OCI-LY1 (cell line): ENCODE results near the gene FANCC.

Experiments
- H2AFZ ChIP-seq: fragments of 200-600 bp; sonication (generic), shearing (Covaris generic); 2 replicates; pipeline ENCODE4 v1.6.0; 2014; ENCODE audit warnings: antibody characterized with exemption, mild to moderate bottlenecking, low read length
- H3F3A ChIP-seq: fragments of 200-600 bp; sonication (generic), shearing (Covaris generic); 2 replicates; pipeline ENCODE4 v1.6.0; 2014; ENCODE audit warnings: mild to moderate bottlenecking, antibody characterized with exemption, low read length, moderate library complexity; ENCODE audit not compliant: insufficient read depth
- H3K27ac ChIP-seq: fragments of 200-600 bp; sonication (generic); 2 replicates; pipeline ENCODE4 v1.5.1; 2014; ENCODE audit warnings: low read length, mixed run types, mild to moderate bottlenecking, low read depth; ENCODE audit not compliant: poor library complexity, severe bottlenecking
- H3K27me3 ChIP-seq: fragments of 200-600 bp; sonication (generic); 2 replicates; pipeline ENCODE4 v1.6.0; 2014; ENCODE audit warnings: antibody characterized with exemption, mild to moderate bottlenecking, low read length, moderate library complexity; ENCODE audit not compliant: insufficient read depth
- H3K36me3 ChIP-seq: fragments of 200-600 bp; sonication (generic); 2 replicates; pipeline ENCODE4 v1.6.1; 2014; ENCODE audit warnings: mild to moderate bottlenecking, antibody characterized with exemption, low read length, moderate library complexity, mixed read lengths; ENCODE audit not compliant: insufficient read depth
- H3K4me1 ChIP-seq: fragments of 200-600 bp; sonication (generic); 2 replicates; pipeline ENCODE4 v1.5.1; 2014; ENCODE audit warnings: mild to moderate bottlenecking, low read length, moderate library complexity; ENCODE audit not compliant: insufficient read depth, severe bottlenecking
- H3K4me2 ChIP-seq: fragments of 200-600 bp; sonication (generic), shearing (Covaris generic); 2 replicates; pipeline ENCODE4 v1.6.1; 2014; ENCODE audit warnings: low read length
- H3K4me3 ChIP-seq: fragments of 200-600 bp; sonication (generic); 2 replicates; pipeline ENCODE4 v1.5.1; 2014; ENCODE audit warnings: low read length, low read depth, mild to moderate bottlenecking, mixed read lengths; ENCODE audit not compliant: poor library complexity, severe bottlenecking
- H3K79me2 ChIP-seq: fragments of 200-600 bp; shearing (Covaris generic); 2 replicates; pipeline ENCODE4 v1.6.1; 2016; ENCODE audit warnings: mixed run types, low read length, mixed read lengths; ENCODE audit not compliant: insufficient read depth
- H3K9ac ChIP-seq: fragments of 200-600 bp; sonication (generic), shearing (Covaris generic); 2 replicates; pipeline ENCODE4 v1.6.1; 2014; ENCODE audit warnings: mild to moderate bottlenecking, low read length, mixed read lengths
- H3K9me2 ChIP-seq: fragments of 200-600 bp; sonication (generic), shearing (Covaris generic); 2 replicates; pipeline ENCODE4 v1.6.1; 2014; ENCODE audit warnings: low read depth, mild to moderate bottlenecking, low read length, mixed read lengths
- H3K9me3 ChIP-seq: fragments of 200-600 bp; shearing (Covaris generic); 2 replicates; pipeline ENCODE4 v1.6.1; 2014; ENCODE audit warnings: low read length, mixed read lengths
- H4K20me1 ChIP-seq: fragments of 200-600 bp; sonication (generic), shearing (Covaris generic); 2 replicates; pipeline ENCODE4 v1.6.0; 2016; ENCODE audit warnings: mild to moderate bottlenecking, low read length; ENCODE audit not compliant: insufficient read depth
- EZH2 ChIP-seq: fragments of 200-600 bp; sonication (generic), shearing (Covaris generic); IDR thresholded peaks from 2 replicates; pipeline ENCODE4 v1.8.0; 2017; ENCODE audit warnings: borderline replicate concordance, mixed run types, mild to moderate bottlenecking, antibody characterized with exemption, low read length, moderate library complexity, mixed read lengths
- TF ChIP-seq, protein P1 (sequence below): fragments of 200-600 bp; sonication (generic), shearing (Covaris generic); IDR thresholded peaks from 2 replicates; pipeline ENCODE4 v1.5.1; 2017; ENCODE audit warnings: mild to moderate bottlenecking, antibody characterized with exemption, low read length, moderate library complexity, mixed read lengths

The FANCC gene

DNA sequence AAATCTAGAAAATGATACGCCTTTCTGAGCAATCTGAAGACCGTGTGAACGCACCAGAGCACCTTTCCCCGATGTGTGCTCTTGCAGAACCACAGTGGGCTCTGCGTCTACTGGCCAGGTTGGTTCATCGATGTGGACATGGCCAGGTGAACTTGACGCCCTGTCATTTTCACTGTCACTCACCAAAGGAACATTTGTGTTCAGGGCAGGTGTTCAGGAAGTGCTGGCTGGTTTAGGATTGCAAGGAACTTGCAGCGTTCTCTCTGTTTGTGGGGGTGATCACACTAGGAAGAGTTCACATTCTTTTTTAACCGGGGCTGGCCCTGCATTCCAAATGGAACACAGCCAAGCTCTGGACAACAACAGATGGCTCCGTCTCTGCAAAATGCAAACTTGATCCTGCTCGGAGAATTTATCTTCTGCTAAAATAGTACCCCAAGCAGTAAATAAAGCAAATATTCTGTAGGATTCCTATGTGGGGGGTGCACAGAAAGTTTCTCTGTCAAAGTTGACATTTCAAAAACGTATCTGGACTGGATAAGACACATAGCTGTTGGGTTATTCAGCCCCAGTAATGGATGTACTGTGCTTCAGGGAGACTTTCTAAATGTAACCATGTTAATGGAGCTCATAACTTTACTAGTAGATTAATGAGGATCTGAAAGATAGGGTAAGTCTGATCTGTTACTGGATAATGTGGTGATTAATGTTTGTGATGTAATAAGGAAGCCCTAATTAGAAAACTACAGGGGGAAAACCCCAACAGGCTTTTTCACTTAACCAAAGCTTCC lies 45.7 kb upstream of the FANCC start:
- no peak for TF ChIP-seq EZH2
- TF ChIP-seq, protein P1, sequence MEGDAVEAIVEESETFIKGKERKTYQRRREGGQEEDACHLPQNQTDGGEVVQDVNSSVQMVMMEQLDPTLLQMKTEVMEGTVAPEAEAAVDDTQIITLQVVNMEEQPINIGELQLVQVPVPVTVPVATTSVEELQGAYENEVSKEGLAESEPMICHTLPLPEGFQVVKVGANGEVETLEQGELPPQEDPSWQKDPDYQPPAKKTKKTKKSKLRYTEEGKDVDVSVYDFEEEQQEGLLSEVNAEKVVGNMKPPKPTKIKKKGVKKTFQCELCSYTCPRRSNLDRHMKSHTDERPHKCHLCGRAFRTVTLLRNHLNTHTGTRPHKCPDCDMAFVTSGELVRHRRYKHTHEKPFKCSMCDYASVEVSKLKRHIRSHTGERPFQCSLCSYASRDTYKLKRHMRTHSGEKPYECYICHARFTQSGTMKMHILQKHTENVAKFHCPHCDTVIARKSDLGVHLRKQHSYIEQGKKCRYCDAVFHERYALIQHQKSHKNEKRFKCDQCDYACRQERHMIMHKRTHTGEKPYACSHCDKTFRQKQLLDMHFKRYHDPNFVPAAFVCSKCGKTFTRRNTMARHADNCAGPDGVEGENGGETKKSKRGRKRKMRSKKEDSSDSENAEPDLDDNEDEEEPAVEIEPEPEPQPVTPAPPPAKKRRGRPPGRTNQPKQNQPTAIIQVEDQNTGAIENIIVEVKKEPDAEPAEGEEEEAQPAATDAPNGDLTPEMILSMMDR = no peak
- Histone ChIP-seq H3K4me1 (no peaks in the 10 kb centered on the region), H3F3A (no peaks in the 10 kb centered on the region), H2AFZ (no peak overlapping the region), H3K4me2 (no peak overlapping the region), H3K27ac (no peak overlapping the region), H3K27me3 (peaks cover 5% of the 10 kb centered on the region; the same call in 1 of the 2 replicates), H3K9me2 (no peaks in the 10 kb centered on the region), H3K36me3 (no peaks in the 10 kb centered on the region), H3K79me2 (no peaks in the 10 kb centered on the region), H4K20me1 (no peaks in the 10 kb centered on the region), H3K9me3 (no peaks in the 10 kb centered on the region), H3K4me3 (no peak overlapping the region), H3K9ac (no peak overlapping the region)

DNA sequence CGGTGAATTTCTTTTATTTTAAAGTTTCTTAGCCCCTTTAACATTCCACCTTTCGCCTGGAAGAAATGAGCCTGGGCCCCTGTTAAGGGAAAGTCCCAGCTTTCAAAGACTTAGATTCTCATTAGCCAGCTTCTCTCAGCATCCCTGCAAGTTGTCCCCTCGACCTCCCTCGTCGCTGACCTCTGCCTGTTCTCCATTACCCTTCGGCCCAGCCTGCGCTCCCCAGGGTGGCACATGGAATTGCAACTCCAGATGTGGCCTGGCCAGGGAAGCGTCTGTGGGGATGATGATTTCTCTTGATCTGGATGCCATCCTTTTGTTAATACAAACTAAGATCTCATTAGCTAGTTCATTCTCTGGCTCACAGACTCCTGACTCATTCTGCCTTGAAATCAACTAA lies 43.4 kb upstream of the FANCC start:
- no peaks in the 10 kb centered on the region for H3K36me3 ChIP-seq
- H4K20me1 ChIP-seq = no peaks in the 10 kb centered on the region
- H3K9ac ChIP-seq = no peak overlapping the region
- H3K9me2 ChIP-seq = no peaks in the 10 kb centered on the region
- no peak for TF ChIP-seq EZH2
- TF ChIP-seq, protein P1 = no peak
- no peaks in the 10 kb centered on the region for H3K9me3 ChIP-seq
- no peaks in the 10 kb centered on the region for H3F3A ChIP-seq
- H3K4me2 ChIP-seq = no peak overlapping the region
- H3K4me3 ChIP-seq = no peak overlapping the region
- H3K27me3 ChIP-seq = peaks cover 5% of the 10 kb centered on the region; the same call in 1 of the 2 replicates
- H3K27ac ChIP-seq = no peak overlapping the region
- H2AFZ ChIP-seq = no peak overlapping the region
- H3K79me2 ChIP-seq = no peaks in the 10 kb centered on the region
- no peaks in the 10 kb centered on the region for H3K4me1 ChIP-seq

DNA sequence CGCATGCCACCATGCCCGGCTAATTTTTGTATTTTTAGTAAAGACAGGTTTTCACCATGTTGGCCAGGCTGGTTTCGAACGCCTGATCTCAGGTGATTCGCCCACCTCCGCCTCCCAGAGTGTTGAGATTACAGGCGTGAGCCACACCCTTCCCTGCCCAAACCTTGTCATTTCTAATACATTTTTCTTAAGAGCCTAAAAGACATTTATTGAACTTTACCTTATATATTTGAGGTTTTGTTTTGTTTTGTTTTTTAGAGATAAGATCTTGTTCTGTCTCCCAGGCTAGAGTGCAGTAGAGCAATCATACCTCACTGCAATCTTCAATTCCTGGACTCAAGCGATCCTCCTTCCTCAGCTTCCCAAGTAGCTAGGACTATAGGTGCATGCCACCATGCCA lies 39.8 kb upstream of the FANCC start:
- H3K36me3 ChIP-seq = no peaks in the 10 kb centered on the region
- no peaks in the 10 kb centered on the region for H3K27me3 ChIP-seq
- H3K4me1 ChIP-seq = no peaks in the 10 kb centered on the region
- TF ChIP-seq EZH2 = no peak
- TF ChIP-seq, protein P1 = no peak
- H3K9ac ChIP-seq = no peak overlapping the region
- no peaks in the 10 kb centered on the region for H3K9me2 ChIP-seq
- H3K4me3 ChIP-seq = no peak overlapping the region
- no peaks in the 10 kb centered on the region for H3K79me2 ChIP-seq
- no peaks in the 10 kb centered on the region for H3K9me3 ChIP-seq
- no peak overlapping the region for H3K27ac ChIP-seq
- H4K20me1 ChIP-seq = no peaks in the 10 kb centered on the region
- no peaks in the 10 kb centered on the region for H3F3A ChIP-seq
- no peak overlapping the region for H2AFZ ChIP-seq
- no peak overlapping the region for H3K4me2 ChIP-seq
